ENCODE results near the gene IFT122.

GRCh38 chr3:129410971-129411370 is 29.1 kb upstream of the IFT122 start:
- TF ChIP-seq CTCF (IDR thresholded peaks at IDR 0.05): no peak
- TF ChIP-seq POLR2A (IDR thresholded peaks at IDR 0.05): no peak
- TF ChIP-seq POLR2AphosphoS5 (IDR thresholded peaks at IDR 0.05): no peak
